Measurements from ENCODE around the gene FBLL1.

GRCh38 chr5:168481330-168481788 lies 47.7 kb upstream of the FBLL1 start:
- TF ChIP-seq, protein P1, sequence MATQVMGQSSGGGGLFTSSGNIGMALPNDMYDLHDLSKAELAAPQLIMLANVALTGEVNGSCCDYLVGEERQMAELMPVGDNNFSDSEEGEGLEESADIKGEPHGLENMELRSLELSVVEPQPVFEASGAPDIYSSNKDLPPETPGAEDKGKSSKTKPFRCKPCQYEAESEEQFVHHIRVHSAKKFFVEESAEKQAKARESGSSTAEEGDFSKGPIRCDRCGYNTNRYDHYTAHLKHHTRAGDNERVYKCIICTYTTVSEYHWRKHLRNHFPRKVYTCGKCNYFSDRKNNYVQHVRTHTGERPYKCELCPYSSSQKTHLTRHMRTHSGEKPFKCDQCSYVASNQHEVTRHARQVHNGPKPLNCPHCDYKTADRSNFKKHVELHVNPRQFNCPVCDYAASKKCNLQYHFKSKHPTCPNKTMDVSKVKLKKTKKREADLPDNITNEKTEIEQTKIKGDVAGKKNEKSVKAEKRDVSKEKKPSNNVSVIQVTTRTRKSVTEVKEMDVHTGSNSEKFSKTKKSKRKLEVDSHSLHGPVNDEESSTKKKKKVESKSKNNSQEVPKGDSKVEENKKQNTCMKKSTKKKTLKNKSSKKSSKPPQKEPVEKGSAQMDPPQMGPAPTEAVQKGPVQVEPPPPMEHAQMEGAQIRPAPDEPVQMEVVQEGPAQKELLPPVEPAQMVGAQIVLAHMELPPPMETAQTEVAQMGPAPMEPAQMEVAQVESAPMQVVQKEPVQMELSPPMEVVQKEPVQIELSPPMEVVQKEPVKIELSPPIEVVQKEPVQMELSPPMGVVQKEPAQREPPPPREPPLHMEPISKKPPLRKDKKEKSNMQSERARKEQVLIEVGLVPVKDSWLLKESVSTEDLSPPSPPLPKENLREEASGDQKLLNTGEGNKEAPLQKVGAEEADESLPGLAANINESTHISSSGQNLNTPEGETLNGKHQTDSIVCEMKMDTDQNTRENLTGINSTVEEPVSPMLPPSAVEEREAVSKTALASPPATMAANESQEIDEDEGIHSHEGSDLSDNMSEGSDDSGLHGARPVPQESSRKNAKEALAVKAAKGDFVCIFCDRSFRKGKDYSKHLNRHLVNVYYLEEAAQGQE (IDR thresholded peaks at IDR 0.05; ENCODE audit: insufficient read depth in 1 of 2, low read depth in 2 of 2, low read length in 2 of 2), result no peak
- no peak for TF ChIP-seq SIN3A (IDR thresholded peaks at IDR 0.05; ENCODE audit: borderline replicate concordance, insufficient read depth, low read length)
- TF ChIP-seq TAF1 (IDR thresholded peaks at IDR 0.05; ENCODE audit: borderline replicate concordance, insufficient read depth, low read length), result no peak
- no peak for TF ChIP-seq POLR2AphosphoS5 (IDR thresholded peaks at IDR 0.05; ENCODE audit: low read depth, low read length)
- TF ChIP-seq FOXP2 (optimal IDR thresholded peaks at IDR 0.05; ENCODE audit: borderline replicate concordance, extremely low read depth, extremely low read length, insufficient read depth), result no peak
